Glomerular endothelial cell (primary cell): Measurements from ENCODE around the gene DNM2. TPM values are rescaled to one million over a fixed set of nuclear protein-coding genes. Genes with fewer than 3 reads are reported as not detected.

Experiments
- DNase-seq: peaks from one replicate; pipeline ENCODE4 v3.0.0-alpha.2; 2011; ENCODE audit warnings: low read depth, low spot score; ENCODE audit errors: extremely low read depth
- total RNA-seq: library from RNA; depleted of rRNA; stranded (reverse); fragments of >200 nt; gene quantifications from 2 replicates; pipeline ENCODE4 v1.2.3, GENCODE V29; 2015

DNM2 gene
- total RNA-seq, 1 donor from 2014 or later, result 178 TPM

DNA sequence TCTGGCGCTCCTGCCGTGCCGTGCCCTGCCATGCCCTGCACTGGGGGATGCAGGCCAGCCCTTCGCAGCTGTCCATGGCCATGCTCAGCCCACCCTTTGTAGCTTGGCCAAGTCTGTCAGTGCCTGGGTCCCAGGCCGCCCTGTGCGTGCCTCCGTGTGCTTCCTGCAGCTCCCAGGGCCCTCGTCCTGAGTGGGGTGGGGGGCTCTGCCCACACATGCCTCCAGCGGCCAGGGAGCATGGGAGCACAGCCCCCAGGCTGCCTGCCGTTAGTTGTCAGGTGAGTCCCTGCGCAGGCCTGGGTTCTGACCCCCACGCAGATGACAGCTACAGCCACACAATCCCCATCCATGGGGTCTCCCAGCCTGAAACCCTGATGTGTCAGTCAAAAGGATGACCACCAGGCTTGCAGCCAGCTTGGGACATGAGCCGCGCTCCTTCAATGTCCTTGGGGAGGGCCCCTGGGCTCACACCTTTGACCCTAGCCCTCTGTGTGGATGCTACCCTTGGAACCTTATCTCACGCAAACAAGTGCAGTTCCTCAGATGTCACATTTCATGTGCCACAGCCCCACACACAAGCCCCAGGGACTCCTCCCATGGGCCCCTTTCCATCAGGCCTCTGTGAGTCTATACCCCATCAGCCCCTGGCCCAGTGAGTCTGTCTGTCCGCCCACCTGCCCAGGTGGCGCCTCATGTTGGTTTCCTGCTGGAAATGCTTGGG lies 93.7 kb downstream of the DNM2 start:
- no peak for DNase-seq

DNA sequence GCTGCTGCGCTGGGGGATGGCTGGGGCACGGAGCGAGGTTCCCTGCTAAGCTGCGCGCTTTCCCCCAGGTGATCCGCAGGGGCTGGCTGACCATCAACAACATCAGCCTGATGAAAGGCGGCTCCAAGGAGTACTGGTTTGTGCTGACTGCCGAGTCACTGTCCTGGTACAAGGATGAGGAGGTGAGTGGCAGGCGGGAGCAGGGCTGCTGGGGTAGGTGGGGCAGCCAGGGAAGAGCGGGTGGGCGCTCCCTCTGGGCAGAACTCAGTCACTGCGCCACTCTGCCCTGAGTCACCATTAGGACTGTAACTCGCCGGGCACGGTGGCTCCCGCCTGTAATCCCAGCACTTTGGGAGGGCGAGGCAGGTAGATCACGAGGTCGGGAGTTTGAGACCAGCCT lies 94.3 kb downstream of the DNM2 start:
- DNase-seq, result no peak

DNA sequence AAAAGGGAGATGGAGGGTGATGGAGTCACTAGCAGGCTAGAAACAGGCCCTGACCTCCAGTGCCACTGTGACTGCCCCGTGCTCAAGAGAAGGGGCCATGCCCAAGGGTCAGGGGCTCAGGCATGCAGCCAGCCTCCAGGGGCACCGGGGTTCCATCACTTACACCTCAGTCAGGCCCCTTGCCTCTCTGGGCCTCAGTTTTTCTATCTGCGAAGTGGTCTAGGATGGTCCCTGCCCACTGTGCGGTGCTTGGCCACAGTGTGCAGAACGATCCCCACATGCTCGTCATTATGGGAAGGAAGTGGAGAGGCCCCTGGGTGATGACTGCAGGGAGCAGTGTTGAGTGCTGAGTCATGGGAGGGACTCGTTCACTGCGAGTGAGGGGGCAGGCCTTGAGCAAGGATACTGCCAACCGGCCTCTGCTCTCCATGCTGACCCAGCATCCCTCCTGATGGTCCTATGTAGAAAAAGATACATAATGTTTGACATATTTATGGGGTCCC lies 95.1 kb downstream of the DNM2 start:
- peak; percentile 50 for DNase-seq

DNA sequence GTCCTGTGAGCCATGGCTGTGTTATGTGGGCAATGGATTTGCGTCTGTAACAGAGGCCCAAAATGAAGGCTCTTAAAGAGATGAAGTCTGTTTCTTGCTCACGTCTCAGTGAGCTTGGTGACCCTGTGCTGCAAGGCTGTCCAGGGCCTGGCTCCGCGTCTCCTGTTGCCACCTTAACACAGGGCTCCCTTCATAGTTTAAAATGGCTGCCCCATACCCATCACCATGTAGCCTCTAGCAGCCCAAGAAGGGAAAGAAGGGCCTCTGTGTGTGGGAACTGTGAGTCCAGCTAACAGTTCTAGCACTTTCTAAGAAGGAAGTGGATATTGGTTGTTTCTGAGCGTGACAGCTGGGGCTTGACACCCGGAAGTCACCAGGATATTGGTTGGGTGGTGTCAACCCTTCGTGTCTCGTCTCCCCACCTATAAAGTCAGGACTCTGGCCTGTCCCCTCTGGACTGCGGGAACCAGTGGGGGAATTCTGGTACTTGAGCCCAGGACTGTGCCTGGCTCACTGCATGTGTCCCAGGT lies 97.2 kb downstream of the DNM2 start:
- no peak for DNase-seq

DNA sequence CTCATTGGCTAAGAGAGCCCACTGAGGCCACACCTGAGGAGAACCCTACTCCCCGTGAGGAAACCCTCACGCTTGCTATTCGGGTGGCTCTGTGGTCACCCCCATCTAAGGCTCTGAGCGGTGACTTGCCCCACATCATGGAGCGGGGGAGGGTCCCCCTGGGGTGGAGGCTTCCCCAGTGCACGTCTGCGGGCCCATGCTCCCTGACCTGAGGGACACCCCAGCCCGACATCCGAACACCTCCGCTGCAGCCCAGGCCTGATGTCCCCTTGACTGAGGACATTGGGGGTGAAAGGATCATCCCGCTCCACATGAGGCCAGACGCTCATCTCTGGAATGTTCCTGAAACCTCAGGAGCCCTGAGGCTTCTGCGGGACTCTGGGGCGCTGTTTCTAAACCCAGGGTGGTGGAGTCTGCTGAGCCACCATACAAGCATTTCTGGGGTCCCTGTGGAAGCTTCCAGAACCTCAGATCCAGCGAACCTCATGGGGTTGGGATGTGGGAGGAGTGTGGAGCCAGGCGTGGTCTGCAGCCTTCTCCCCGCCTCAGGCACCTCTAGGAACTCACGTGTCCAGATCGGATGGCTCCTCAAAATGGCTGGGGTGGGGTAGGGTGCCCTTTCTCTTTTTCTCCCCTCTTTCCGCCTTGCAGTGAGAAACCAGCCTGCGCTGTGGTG lies 98.2 kb downstream of the DNM2 start:
- DNase-seq, result no peak

DNA sequence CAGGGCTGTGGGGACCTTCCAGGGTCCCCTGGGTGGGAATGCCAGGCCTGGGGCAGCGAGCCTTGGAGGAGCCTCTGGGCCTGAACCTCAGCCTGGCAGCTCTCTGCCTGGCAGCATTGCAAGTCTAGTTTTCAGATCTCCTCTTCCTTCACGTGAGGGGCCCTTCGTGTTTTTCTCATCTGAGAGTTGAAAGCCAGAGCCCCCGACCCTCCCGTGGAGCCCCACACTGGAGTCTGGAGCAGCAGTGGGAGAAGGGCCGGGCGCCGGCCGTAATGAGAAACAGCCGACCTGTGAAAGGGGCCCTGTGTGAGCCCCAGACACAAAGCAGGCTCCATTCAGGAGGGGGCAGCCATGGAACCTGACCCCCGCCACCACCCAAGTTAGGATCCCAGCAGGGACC lies 98.8 kb downstream of the DNM2 start:
- DNase-seq, result no peak

DNA sequence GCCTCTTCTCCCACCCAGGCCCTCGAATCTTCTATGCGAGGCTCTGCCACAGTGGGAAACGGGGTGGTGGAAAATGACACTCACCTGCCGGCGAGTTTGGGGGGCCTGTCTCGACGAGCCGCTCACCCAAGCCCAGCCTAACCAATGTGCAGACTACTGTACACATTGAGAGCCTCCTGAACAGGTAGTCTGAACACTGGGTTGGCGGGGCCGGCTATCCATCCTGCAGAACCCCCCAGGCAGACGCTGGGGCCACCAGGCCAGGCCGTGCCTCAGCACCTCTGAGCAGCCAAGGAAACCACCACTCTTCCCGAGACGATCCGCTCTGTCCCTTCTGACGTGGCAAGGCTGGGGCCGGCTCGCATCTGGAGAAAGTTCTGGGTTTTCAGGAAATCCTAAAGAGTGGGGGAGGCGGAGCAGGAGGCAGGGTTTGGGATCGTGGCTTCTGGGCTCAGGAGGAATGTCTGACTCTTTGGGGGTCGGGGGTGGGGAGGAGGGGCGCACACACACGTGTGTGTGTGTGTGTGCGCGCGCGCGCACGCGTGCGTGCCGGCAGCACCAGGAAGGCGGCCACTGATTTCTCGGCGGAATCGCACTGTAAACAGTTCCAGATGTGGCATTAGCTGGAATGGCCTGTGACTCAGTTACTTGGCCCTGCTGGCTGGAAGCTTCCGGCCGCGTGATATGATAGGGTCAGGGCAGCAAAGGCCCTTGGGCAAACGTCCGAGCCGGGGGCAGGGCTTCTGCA lies 99.6 kb downstream of the DNM2 start:
- no peak for DNase-seq

DNA sequence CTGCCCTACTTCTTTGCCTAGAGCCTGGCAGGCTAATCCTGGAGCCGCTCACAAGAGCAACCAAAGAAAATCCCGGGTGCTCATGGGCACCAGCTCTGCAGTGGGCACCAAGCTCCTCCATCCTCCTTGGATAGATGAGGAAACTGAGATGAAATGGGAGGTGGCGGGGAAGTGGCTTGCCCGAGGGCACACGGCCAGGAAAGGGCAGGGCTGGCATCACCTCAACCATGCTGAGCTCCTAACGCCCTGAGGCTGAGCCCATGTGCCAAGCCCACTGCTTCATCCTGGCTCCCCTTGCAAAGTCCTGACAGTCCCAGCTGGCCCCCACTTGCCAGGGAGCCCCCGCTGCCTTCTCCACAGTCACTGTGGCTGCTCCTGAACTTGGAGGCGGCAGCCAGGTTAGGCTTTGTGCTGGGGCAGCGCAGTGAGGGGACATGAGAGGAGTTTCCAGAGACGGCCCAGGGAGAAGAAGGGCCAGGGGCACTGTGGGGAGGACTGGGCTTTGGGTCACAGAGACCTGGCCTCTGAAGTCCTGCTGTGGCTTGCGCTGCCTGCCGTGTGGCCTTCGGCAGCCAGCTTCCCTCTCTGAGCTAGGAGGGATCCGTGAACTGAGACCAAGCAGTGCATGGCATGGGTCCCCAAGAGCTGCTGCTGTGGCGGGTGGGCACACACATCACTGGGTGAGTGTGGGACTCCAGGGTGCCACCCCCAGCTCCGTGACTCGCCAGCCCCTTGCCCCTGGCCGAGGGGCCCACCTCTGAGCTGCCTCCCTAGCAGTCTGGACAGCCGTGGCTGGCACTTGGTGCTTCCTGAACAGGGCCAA lies 100.6 kb downstream of the DNM2 start:
- DNase-seq, result no peak

DNA sequence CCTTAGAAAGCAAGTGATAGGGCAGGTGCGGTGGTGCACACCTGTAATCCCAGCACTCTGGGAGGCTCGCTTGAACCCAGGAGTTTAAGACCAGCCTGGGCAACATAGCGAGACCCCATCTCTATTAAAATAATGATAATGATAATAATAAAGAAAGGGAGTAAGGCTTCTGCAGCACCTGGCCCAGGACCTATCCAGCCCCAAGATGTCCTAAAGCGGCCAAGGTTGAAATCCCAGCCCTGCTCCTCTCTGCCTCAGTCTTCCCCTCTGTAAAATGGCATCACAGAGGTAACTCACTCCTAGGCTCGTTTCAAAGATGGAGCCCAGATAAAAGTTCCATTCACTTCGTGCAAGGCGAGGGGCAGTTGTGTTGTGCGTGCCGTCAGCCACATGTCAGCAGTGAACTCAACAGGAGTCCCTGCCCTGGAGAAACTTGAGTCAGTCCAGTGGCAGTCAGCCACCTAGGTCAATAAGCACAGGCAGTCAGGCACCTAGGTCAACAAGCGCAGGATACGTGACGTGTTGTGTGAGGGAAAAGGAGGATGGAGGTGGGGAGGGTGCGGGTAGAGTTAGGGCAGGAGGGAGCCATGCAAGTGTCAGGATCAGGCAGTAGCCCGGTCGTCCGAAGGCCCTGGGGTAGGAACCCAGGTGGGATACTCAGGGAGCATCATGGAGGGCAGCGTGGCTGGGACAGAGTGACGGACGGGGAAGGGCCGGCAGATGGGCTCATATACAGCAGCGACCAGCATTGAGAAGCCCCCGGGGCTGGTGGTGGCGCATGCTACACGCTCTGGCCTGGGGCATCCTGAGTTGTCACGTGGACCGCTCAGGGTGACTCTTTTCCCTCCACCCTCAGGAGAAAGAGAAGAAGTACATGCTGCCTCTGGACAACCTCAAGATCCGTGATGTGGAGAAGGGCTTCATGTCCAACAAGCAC lies 101.5 kb downstream of the DNM2 start:
- DNase-seq, result no peak

DNA sequence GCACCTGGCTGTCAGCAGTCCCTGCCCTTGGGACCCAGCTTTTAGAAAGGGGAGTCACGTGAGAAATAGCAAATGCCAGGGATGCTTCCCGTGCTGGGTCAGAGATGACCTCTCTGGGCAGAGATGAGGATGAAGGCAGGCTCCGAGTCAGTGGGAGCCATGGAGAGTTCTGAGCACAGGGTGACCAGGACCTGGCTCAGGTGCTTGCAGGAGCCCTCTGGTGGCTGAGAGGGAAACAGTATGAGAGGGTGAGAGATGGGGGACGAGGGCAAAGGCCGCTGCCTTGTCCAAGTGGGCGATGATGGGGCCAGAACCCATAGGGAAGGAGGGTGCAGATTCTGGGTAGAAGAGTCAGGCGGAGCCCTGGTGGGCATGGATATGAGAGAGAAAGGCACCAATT lies 102.3 kb downstream of the DNM2 start:
- no peak for DNase-seq

DNA sequence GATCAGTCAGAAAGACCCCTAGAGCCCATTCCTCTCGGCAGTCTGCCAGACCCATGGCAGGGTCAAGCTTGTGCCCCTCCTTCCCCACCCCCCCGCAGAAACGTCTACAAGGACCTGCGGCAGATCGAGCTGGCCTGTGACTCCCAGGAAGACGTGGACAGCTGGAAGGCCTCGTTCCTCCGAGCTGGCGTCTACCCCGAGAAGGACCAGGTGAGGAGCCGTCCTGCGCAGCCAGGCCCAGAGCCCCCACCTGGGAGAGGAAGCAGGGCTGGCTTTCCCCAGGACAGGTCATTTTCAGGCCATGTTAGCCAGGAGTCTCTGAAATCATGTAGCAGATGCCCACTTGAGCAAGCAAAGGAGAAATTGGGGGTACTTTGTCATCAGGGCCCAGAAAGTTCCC lies 105.8 kb downstream of the DNM2 start:
- no peak for DNase-seq

DNA sequence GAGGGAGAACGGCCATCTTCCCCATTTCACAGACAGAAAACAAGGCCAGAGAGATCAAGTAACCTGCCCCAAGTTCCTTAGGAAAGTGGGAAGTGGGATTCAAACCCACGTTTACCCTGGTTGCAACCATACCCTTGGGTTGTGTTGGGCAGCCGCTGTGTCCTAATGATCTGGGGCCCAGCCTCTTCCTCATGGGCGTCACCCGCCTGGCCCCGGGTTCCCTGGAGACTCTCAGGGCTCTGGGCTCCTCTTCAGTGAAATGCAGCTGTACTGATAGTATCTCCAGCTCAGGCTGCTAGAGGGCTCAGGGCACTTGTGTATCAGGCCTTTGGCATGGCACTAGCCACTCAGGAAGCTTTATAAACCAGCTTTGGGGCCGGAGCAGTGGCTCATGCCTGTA lies 108.4 kb downstream of the DNM2 start:
- no peak for DNase-seq

DNA sequence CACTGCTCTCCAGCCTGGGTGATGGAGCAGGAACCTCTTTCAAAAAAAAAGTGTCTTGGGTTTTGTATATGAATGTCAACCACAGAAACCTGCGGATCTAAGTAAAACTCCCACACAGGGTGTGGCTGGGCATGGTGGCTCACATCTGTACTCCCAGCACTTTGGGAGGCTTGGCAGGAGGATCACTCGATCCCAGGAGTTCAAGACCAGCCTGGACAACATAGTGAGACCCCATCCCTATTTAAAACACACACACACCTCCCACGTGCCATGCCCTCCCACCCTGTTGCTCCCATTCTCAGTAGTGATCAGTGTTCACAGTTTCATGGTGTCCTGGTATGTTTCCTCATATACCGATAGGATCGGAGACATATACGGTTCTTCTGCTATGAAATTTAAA lies 109.0 kb downstream of the DNM2 start:
- DNase-seq, result no peak

DNA sequence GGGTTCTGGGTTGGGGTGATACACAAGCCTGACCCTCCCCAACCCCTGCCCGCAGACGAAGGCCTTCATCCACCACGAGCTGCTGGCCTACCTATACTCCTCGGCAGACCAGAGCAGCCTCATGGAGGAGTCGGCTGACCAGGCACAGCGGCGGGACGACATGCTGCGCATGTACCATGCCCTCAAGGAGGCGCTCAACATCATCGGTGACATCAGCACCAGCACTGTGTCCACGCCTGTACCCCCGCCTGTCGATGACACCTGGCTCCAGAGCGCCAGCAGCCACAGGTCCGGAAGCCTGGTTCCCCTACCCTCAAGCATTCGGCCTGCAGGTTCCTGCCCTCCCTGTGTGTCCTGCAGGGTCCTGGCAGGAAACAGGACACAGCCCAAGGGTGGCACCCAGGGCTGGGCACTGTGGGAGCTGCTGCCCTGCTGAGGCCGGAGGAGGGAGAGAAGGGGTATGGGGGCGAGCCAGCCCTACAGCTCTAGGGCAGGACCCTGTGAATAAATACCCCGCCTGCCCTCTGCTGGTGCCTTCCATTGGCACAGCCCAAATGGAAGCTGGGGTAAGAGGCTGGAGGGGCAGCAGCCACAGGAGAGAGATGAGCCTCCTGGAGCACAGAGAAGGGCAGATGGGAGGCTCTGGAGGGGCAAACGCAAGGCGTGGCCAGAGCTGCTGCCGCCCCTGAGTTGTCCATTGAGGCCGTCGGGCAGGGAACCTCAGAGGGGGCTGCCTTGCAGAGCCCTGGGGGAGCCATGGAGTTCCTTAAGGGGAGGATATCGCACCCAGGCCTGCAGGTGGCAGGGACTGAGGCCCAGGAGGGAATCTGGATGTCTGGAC lies 111.3 kb downstream of the DNM2 start:
- no peak for DNase-seq

DNA sequence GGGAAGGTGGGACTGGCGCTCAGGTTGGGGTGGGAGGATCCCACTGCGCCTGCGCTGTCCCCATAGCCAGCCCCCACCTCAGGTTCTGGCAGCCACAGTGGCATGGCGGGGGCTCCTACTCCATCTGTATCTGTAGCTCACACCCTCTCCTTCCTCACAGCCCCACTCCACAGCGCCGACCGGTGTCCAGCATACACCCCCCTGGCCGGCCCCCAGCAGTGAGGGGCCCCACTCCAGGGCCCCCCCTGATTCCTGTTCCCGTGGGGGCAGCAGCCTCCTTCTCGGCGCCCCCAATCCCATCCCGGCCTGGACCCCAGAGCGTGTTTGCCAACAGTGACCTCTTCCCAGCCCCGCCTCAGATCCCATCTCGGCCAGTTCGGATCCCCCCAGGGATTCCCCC lies 112.1 kb downstream of the DNM2 start:
- no peak for DNase-seq

DNA sequence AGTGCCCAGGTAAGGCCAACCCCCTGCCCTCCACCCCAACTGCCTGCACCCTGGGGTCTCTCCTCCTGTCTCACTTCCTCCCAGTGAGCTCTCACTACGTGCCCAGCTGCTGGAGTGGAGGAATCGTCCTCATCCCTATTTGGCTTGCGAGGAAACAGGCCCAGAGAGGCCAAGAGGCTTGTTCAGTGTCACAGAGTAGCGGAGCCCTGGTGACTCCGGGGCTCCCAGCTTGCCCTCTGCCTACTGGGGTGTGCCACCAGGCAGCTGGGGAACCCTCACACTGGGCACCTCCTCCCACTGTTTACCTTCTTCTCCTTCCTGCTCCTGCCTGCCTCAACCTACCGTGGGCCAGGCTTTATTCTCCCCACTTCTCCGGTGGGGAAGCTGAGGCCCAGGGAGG lies 112.5 kb downstream of the DNM2 start:
- DNase-seq, result no peak

DNA sequence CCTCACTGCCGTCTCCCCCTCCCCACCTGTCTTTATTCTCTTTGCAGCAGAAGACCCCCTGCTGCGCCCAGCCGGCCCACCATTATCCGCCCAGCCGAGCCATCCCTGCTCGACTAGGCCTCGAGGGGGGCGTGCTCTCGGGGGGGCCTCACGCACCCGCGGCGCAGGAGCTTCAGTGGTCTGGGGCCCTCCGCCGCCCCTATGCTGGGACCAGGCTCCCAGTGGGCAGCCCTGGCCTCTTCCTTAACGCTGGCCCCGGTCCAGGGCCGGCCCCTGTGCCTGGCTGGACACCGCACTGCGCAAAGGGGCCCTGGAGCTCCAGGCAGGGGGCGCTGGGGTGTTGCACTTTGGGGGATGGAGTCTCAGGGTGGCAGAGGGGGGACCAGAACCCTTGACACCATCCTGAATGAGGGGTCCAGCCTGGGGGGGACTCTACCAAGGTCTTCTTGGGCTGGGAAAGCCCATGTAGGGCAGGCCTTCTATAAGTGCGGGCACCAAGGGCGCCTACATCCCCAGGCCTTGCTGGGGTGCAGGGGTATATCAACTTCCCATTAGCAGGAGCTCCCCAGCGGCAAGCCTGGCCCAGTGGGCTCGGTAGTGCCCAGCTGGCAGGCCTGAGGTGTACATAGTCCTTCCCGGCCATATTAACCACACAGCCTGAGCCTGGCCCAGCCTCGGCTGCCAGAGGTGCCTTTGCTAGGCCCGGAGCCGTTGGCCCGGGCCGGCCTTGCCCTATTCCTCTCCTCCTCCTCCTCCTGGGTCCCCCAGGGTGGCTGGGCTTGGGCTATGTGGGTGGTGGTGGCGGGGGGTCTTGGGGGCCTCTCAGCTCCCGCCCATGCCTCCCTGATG lies 113.3 kb downstream of the DNM2 start:
- no peak for DNase-seq
